GM19025 (cell line): ENCODE results near the gene GALNT17.
"Not testable (repeated sequence)": the region's sequence is repeated elsewhere in the genome, so short reads cannot be mapped to it uniquely, and the experiment has no call there.

Experiments
- ATAC-seq: cut with Tn5 transposase; IDR thresholded peaks from one replicate; pipeline ENCODE4 v1.9.1; 2021; ENCODE audit warnings: mild to moderate bottlenecking, low read depth, moderate library complexity; ENCODE audit not compliant: unreplicated experiment

The GALNT17 gene

DNA sequence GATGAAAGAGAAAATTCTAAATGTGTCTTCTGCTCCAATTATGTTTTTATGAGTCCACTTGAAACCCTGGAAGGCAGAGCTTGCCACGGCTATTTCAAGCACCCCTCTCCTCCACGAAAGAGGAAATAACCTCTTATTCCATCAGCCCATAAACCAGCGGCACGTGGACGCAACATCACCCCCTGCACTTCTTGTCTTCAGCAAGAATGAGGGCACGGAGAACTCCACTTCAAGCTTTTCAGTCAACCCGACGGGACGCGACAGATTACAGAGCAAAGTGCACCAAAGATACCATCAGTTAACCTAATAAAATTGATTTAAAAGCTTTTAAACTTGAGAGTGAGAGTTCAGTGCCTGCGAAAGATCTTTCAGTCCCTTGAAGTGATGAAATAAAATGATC, 406.3 kb downstream of the GALNT17 start:
- no peak for ATAC-seq

DNA sequence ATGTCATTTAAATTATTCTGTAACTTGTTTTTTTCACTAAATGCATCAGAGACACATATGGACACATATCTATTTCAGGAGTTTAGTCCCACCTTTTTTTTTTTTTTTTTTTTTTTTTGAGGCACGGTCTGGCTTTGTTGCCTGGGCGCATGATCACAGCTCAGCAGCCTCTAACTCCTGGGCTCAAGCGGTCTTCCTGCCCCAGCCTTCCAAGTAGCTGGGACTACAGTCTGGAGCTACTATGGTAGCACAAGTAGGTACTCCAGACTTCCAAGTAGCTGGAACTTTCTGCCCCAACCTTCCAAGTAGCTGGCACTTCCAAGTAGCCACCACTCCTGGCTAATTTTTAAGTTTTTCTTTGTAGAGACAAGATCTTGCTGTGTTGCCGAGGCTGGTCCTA, 407.7 kb downstream of the GALNT17 start:
- no peak for ATAC-seq

DNA sequence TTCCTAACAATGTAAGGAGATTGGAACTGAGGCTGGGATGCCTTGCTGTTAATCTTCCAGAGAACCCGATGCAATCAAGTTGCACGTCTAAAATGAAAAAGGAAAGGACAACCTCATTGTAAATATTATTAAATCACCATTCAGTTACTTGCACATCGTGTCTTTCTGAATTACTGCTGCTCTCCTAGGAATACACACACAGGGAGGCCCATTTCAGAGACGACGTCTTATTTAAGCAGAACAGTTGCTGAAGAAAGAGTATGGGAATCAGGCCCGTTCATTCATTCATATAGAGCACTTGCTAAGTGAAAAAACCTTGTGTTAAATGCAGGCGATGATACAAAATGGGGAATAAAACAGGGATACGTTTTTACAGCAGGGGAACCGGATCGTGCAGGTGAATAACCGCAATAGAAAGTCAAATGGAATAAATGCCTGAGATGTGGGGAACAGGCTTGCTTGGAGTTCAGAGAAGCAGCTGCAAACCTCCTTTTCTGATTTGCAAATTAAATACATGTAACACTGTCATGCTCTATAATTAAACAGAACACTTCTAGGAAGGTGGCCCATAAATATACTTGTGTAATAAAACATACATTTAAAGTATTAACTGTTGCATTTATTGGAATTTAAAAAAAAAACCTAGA, 409.9 kb downstream of the GALNT17 start:
- ATAC-seq = no peak

DNA sequence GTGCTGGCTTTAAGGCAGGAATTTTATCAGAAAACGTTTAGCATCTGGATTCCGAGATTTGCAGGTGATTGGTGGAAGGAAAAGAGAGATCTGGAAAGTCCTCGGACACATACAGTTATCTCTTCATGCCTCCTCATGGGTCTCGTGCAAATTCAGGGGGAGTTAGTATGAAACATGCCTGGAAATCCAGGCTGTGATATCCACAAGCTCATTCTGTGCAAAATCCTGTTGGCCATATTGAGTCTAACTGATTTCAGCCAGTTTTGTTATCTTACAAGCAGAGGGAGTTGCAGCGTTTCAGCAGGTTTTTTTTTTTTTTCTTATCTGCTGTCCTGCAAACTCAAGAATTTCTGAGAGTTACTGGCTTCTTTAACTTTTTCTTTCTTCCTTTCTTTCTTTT, 411.5 kb downstream of the GALNT17 start:
- ATAC-seq = no peak

DNA sequence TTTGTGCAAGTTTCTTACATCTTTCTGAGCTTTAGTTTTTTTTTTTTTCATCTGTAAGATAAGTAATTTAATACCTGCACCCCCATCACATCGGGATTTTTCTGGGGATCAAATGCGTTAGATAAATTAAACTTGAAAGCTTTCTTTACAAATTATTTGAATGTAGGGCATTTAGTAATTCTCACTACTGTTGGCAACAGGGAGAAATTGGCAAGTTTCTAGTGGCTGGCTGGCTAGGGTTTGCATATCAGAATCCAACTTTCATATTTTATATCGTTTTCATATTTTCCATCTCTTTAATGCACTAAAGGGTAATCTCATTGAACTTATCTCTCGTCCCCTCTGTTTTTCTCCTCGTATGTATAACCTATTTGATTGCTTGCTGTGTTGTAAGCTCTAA, 412.9 kb downstream of the GALNT17 start:
- no peak for ATAC-seq

DNA sequence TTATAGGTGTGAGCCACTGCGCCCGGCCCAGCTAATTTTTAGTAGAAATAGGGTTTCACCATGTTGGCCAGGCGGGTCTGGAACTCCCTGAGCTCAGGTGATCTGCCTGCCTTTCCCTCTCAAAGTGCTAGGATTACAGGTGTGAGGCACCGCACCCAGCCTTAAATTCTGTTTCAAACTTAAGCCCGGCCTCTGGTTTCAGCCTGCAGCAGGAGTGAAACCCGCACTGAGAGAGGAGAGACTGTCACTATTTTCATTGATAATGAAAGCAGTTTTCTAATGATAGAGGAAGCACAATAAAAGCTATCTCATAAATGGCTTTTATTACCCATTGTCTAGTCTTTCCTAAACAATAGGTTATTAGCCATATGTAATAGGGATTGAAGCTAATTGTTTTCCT, 415.5 kb downstream of the GALNT17 start:
- ATAC-seq = no peak

DNA sequence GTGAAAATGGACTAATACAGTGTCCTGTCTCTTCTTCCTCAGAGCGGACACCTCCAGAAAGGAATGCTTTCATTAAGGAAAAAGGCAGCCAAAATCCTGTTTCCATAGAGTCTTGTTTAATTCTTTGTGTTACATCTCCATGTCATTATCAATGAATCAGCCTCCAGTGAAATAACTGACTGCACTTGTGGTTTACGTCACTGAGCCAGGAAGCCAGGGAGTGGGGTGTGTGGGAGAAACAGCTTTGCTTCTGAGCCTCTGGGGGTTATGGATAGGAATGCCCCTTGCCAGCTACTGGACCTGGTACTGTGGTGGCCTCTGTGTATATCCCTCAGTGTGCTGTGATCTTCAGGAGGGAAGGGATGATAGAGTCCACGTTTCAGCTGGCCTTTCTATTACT, 416.8 kb downstream of the GALNT17 start:
- ATAC-seq = no peak

DNA sequence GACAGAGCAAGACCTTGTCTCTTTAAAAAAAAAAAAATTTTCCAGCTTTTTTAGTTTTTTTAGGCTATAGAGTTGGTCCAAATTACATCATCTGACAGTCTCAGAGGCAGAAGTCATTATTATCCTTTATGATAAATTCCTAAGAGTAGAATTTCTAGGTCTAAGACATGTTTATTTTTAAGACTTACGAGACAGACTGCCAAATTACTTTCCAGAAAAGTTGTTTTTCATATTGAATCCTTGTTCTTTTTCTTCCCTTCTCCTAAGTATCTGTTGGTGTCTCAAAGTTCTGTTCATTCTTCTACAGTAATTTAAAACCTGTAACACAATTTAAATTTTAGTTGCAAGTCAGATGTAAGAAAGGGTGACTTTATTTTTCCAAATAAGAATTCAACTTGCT, 421.4 kb downstream of the GALNT17 start:
- ATAC-seq = no peak

DNA sequence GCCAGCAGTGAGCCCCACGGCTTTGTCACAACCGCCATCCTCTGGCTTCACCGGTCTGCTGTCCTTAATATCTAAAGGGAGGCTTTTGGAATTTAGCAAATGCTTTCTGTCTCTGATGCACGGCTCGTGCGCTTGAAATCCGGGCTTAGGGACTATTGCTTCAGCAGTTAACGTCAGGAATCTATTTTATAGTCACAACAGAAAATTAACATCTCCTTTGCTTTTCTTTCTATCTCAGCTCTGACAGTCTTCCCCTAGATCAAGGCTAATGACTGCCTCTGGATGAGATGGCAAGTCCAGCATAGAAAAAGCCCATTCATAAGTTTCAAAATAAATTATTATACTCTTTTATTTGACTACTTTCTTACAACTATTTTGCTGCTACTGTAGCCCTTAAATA, 423.8 kb downstream of the GALNT17 start:
- no peak for ATAC-seq

DNA sequence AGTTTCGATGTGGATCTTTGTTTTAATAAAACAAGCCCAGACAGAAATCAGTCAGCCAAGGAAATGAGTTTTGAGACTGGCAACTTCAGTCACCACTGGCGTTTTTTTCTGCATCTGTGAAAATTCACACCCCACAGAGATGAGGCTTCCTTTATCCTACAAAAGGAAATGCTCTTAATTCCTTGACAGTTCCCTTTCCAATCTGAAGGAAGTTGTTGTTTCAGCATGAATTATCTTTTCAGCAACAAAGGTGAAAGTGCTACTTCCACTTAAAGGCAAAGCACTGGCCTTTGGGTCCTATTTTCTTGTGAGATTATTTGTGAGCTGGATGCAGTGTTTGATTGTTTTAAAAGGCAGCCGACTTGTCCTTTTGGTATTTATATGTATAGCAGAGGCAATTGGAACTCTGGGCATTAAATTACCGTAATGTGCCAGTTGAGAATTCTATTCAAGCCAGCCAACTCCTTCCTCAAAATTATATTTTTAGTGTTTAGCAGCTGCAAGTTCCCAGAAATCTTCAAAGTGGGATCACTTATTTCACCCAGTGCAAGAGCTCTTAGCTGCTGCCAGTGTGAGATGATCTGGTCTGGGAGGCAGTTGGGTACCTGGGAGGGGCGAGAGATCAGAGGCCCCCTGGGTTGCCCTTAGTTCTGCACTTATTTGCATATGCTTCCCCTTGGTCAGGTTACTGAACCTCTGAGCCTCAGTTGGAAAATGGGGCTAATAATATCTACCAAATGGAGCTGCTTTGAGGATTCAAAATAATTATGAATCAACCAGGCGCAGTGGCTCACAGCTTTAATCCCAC, 427.1 kb downstream of the GALNT17 start:
- no peak for ATAC-seq

DNA sequence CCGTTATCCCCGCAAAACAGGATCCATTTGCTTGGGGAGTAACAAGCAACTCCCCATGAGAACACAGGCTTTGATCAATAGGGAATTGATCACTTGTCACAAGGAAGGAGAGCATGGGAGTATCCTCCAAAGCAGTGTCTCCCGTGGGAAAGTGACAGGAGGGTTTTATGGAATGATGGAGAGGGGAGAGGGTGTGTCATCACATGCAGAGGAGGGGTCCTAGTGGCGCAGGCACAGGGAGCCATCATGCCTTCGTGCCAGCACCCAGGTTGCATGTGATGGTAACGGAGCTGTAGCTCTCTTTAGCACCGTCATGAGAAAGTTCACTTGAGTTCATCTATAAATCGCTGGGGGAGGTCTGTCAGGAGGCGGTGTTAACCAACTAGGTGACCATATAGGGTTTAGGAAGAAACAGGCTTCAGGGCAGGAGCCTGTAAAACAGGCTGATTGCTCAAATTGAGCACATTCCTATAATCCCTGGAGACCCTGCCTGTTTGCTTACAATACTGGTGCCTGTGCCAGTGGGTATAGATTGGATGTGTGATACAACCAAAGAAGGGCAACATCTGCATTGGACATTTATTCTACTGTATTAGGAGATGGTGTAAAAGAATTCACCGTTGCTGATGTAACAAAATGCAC, 428.5 kb downstream of the GALNT17 start:
- ATAC-seq = no peak

DNA sequence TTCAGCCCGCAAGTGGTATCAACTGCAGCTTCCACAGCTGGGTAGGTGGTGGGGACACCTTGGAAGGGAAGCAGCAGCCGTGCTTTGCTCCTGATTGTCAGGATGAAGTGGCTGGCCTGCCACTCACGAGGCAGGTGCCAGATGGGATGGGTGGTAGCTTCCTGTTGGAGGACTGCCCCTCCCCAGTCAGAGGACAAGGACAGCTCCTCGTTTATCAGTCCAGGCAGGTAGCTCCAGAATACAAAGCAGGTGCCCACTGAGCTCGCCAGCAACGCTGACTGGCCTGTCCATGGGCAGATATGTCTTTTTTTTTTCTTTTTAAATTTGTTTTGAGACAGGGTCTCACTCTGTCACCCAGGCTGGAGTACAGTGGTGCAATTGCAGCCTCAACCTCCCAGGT, 431.3 kb downstream of the GALNT17 start:
- ATAC-seq = no peak

DNA sequence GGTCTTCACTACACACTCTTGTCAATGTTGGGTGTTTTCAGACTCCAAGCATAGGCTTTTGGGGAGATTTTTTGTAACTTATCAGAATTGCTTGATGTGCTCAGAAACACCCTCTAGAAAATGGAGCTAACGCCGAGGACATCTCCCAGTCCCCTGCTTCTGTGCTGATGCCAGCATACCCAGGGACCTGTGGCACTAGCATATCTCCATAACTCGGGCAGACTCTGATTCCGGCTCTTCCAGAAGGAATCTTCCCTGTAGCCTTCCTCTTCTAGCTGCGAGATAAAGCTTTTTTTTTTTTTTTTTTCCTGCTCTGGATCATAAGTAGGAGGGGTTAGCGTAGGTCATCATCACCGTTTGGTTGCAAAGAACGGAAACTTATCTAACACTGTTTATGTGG, 434.4 kb downstream of the GALNT17 start:
- no peak for ATAC-seq

DNA sequence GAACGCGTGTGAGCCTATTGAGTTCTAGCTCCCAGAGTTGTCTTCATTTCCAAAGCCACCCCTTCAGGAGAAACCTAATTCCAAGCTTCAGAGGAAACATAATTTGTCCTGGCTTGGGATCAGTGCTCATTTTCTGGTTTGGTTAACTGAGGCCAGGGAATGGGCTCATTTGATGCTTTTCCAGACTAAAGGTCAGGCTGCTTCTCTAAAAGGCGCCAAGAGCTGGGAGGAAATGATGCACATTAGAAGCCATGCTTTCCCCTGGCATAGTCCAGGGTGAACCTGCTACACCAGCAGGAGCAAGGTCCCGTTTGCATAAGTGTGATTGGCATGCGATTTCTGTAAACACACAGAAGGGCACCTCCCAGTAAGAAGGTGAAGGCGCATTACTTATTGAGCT, 435.0 kb downstream of the GALNT17 start:
- ATAC-seq = no peak

DNA sequence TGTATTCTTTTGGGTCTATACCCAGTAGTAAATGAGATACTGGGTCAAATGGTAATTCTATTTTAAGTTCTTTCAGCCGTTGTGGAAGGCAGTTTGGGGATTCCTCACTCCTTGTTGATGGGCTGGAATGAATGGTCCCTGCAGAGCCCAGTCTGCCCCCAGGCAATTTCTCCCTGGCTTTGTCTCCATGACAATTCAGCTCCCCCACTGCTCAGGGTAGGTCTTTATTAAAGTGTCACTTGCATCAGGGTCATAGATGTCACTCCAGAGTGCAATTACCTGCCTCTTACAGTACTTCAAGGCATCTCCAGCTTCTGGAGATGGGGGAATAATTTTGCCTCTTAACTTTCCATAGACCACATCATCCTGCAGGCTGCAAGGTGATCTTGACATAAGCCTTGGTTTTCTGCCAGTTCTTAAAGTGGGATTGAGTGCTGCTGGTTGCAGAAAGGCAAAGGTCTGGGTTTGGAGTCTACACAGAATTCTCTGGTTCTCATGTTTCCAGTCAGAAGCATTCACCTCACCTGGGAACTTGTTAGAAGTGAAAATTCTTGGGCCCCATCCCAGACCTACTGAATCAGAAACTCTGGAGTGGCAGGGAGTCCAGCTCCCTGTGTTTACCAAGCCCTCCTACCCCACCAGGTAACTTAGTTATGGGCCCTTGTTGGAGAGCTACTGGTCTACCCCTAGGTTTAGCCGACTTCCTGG, 442.4 kb downstream of the GALNT17 start:
- ATAC-seq = no peak

DNA sequence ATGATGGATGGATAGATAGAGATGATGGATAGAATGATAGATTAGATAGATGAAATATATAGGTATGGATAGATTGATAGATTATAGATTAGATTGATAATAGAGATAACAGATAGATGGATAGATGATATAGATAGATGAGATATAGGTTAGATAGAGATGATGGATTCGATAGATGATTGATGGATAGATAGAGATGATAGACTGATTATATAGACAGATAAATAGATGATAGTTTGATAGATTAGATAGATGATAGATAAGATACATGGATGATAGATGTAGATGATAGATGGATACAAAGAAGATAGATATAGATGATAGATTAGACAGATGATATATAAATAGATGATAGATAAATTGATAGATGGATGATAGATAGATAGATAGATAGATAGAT, 448.1 kb downstream of the GALNT17 start:
- no peak for ATAC-seq

DNA sequence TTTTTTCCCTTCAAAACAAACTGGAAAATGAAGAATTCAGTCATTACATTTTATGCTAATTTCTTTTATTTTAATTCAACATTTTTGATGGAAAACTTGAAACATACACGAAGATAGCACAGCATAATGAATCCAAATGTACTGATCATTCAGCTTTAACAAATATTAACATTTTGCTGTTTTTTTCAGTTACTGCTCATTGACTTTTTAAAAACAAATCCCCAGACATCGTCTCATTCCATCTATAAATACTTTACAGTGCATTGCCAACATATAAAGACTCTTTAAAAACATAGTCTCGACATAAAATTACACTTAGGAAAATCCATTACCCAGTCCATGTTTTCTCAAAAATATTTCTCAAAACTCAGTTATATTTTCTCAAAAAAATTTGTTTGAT, 452.3 kb downstream of the GALNT17 start:
- no peak for ATAC-seq

DNA sequence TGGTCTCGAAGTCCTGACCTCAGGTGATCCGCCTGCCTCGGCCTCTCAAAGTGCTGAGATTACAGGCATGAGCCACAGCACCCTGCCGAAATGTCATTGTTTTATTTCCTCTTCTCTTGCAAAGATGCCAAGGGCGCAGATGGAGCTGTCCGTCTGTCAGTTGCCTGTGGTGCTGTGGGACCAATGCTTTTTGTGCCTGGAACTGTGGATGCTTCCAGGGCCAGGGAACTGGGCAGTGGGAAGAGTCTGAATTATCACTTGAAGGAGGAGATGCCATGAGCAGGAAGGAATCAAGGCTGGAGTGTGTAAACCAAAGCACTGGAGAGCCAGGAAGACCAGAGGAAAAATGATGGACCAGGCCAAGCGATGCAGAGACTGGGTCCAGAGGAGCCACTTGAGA, 459.9 kb downstream of the GALNT17 start:
- ATAC-seq = no peak

DNA sequence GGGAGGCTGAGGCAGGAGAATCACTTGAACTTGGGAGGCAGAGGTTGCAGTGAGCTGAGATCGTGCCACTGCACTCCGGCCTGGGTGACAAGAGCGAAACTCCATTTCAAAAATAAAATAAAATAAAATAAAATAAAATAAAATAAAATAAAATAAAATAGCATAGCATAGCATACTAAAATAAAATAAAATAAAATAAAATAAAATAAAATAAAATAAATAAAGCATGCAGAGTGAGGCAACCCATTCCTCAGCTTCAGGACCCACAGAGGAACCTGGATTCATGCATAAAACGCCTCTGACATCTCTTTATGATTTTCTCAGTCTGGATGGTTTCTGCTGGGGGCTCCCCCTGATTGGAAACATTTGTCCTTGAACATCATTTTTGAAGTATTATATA, 460.4 kb downstream of the GALNT17 start:
- ATAC-seq = not testable (repeated sequence)

DNA sequence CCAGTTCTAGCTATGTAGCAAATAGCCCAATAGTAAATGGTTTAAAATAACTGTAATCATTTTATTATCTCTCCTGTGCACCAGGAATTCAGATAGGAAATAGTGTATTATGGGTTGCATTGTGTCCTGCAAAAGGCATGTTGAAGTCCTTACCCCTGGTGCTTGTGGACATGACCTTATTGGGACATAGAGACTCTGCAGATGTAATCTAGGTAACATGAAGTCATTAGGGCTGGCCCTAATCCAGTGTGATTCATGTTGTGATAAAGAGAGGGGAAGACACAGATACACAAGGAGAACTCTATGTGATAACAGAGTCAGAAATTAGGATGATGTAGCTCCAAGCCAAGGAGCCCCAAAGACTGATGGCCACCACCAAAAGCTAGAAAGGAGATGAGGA, 462.8 kb downstream of the GALNT17 start:
- ATAC-seq = no peak

DNA sequence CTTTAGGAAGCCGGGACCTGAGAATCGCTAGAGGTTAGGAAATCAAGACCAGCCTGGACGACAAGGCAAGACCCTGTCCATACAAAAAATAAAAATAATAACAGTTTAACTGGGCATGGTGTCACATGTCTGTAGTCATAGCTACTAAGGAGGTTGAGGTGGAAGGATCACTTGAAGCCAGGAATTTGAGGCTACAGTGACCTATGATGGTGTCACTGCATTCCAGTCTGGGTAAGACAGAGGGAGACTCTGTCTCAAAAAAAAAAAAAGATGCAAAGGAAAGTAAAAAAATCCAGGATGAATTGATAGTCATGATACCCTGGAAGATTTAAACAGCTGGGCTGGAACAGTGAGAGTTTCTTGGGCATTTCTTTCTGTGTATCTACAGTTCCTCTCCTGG, 463.2 kb downstream of the GALNT17 start:
- no peak for ATAC-seq
